ENCODE data around the gene WNK2.

Gene WNK2

GRCh38 chr9:93203026-93203717 lies 19.2 kb downstream of the WNK2 start:
- DNase-seq: no peak

- DNase-seq: no peak
These were observed 20.0 kb downstream of the WNK2 start for GRCh38 chr9:93203718-93204469.

- DNase-seq: no peak
These were observed 20.6 kb downstream of the WNK2 start for GRCh38 chr9:93204470-93205043.

GRCh38 chr9:93205045-93205768 lies 21.3 kb downstream of the WNK2 start:
- no peak for DNase-seq

- DNase-seq: no peak
These were observed 22.1 kb downstream of the WNK2 start for GRCh38 chr9:93205896-93206575.

- DNase-seq: no peak
These were observed 22.7 kb downstream of the WNK2 start for GRCh38 chr9:93206576-93207155.

GRCh38 chr9:93207326-93207814 lies 23.4 kb downstream of the WNK2 start:
- DNase-seq: no peak

GRCh38 chr9:93207860-93208734 lies 24.2 kb downstream of the WNK2 start:
- no peak for DNase-seq

- no peak for DNase-seq
These were observed 25.2 kb downstream of the WNK2 start for GRCh38 chr9:93209097-93209496.

GRCh38 chr9:93209576-93210323 lies 25.8 kb downstream of the WNK2 start:
- DNase-seq: no peak

- no peak for DNase-seq
These were observed 26.5 kb downstream of the WNK2 start for GRCh38 chr9:93210324-93210973.

GRCh38 chr9:93210974-93211653 lies 27.2 kb downstream of the WNK2 start:
- no peak for DNase-seq

GRCh38 chr9:93211654-93212001 lies 27.7 kb downstream of the WNK2 start:
- DNase-seq: no peak

- DNase-seq: no peak
These were observed 28.5 kb downstream of the WNK2 start for GRCh38 chr9:93212409-93212808.

- DNase-seq: no peak
These were observed 32.1 kb downstream of the WNK2 start for GRCh38 chr9:93216073-93216365.

- DNase-seq: no peak
These were observed 33.8 kb downstream of the WNK2 start for GRCh38 chr9:93217706-93218105.

GRCh38 chr9:93218161-93218560 lies 34.2 kb downstream of the WNK2 start:
- no peak for DNase-seq

GRCh38 chr9:93218671-93219420 lies 34.9 kb downstream of the WNK2 start:
- DNase-seq: no peak

GRCh38 chr9:93219692-93220091 lies 35.8 kb downstream of the WNK2 start:
- DNase-seq: no peak
